ENCODE data around the gene FBXO3. TPM values are rescaled to one million over a fixed set of nuclear protein-coding genes. Genes with fewer than 3 reads are reported as not detected.
A peak's percentile ranks its signal among the peaks of the same experiment; 100 is the strongest.

FBXO3 gene
- total RNA-seq, 1 experiment from 2014 or later: 18.9 TPM

DNA sequence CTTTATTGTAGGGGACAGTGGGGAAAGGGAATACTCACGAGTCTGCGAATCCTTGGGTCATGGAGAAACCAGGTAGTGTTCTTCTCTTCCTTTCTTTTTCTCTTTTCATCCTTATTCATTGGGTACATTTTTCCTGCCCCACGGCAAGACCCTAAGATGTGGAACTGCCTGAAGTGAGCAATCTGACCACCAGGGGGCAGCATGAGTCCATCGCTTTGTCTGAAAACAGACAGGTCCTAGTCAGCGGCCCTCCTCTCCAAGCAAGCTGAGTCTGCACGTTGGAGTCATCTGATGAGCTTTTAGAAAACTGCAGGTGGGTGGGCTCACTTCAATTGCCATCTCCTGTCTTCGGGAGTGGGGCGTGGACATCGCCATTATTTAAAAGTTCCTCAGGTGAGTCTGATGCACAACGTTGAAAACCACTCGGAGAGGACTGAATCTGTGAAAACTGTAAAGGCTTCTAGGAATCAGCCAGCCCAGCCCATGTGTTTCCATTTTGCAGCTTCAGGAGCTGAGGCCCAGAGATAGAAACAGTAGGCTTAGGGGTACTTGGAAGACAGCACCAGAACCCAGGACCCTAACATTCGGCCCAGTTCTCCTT lies 34.0 kb upstream of the FBXO3 start:
- DNase-seq: peak; percentile 90
- no peak overlapping the region for H4K8ac ChIP-seq (replicated peaks; ENCODE audit: insufficient read length, low read depth, low read length)
- no peaks in the 10 kb centered on the region for H3K4me1 ChIP-seq (ENCODE audit: insufficient read depth, low read length)
- no peak overlapping the region for H3K23ac ChIP-seq (ENCODE audit: insufficient read length, low read depth, low read length)
- H2BK20ac ChIP-seq (ENCODE audit: low read depth, low read length, poor library complexity, severe bottlenecking): no peak overlapping the region
- no peaks in the 10 kb centered on the region for H3K27me3 ChIP-seq (ENCODE audit: insufficient read depth, low read length)
- H4K5ac ChIP-seq (ENCODE audit: insufficient read length, low read depth, low read length): no peak overlapping the region
- no peak overlapping the region for H3K56ac ChIP-seq (ENCODE audit: insufficient read length, low read depth, low read length)
- no peak overlapping the region for H3K14ac ChIP-seq (ENCODE audit: insufficient read depth, low read length)
- H2BK15ac ChIP-seq (ENCODE audit: low read depth, low read length): no peak overlapping the region
- no peaks in the 10 kb centered on the region for H3K79me2 ChIP-seq (ENCODE audit: insufficient read depth, low read length)
- Mint-ChIP-seq H3K36me3 (ENCODE audit: insufficient read depth in 1 of 3, low read depth in 3 of 3) (no peaks in the 10 kb centered on the region), H3K9me3 (no peaks in the 10 kb centered on the region), H3K4me1 (peaks cover 5% of the 10 kb centered on the region in 2 experiments; a peak in 2 of 4 replicates), H3K4me3 (no peak overlapping the region), H3K27ac (no peak overlapping the region), H3K27me3 (ENCODE audit: low read depth) (peaks cover 20% of the 10 kb centered on the region)
- WGBS (ENCODE audit: extremely low coverage, insufficient read length, low lambda C conversion rate): no CpG with 5 or more reads among the region's 12 CpGs
- H3K18ac ChIP-seq (ENCODE audit: insufficient read length, low read depth, low read length): no peak overlapping the region
- no peak overlapping the region for H2BK12ac ChIP-seq (ENCODE audit: insufficient read length, low read depth, low read length)
- H4K91ac ChIP-seq (ENCODE audit: insufficient read length, low read depth, low read length): no peak overlapping the region
- H3T11ph ChIP-seq (ENCODE audit: low read length): no peak overlapping the region
- no peaks in the 10 kb centered on the region for H3K23me2 ChIP-seq (ENCODE audit: insufficient read length, low read depth, low read length, poor library complexity, severe bottlenecking)
- no peaks in the 10 kb centered on the region for H3K79me1 ChIP-seq (ENCODE audit: insufficient read depth, low read depth, low read length, poor library complexity, severe bottlenecking)
- H4K20me1 ChIP-seq (ENCODE audit: control insufficient read depth, insufficient read depth, insufficient read length): no peaks in the 10 kb centered on the region
- H3K27ac ChIP-seq (ENCODE audit: insufficient read length, low read depth, low read length): no peak overlapping the region
- H2BK5ac ChIP-seq (ENCODE audit: insufficient read length, low read length): no peak overlapping the region
- no peak overlapping the region for H2AK5ac ChIP-seq (ENCODE audit: insufficient read length, low read length)
- H3K9me3 ChIP-seq (ENCODE audit: control insufficient read depth, low read depth, low read length): no peaks in the 10 kb centered on the region
- TF ChIP-seq, protein P1, sequence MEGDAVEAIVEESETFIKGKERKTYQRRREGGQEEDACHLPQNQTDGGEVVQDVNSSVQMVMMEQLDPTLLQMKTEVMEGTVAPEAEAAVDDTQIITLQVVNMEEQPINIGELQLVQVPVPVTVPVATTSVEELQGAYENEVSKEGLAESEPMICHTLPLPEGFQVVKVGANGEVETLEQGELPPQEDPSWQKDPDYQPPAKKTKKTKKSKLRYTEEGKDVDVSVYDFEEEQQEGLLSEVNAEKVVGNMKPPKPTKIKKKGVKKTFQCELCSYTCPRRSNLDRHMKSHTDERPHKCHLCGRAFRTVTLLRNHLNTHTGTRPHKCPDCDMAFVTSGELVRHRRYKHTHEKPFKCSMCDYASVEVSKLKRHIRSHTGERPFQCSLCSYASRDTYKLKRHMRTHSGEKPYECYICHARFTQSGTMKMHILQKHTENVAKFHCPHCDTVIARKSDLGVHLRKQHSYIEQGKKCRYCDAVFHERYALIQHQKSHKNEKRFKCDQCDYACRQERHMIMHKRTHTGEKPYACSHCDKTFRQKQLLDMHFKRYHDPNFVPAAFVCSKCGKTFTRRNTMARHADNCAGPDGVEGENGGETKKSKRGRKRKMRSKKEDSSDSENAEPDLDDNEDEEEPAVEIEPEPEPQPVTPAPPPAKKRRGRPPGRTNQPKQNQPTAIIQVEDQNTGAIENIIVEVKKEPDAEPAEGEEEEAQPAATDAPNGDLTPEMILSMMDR (conservative IDR thresholded peaks at IDR 0.05): peak; percentile 93
- H3K4ac ChIP-seq (ENCODE audit: low read depth, low read length): no peak overlapping the region
- H2BK120ac ChIP-seq (ENCODE audit: low read depth, low read length, poor library complexity, severe bottlenecking): no peak overlapping the region
- no peak overlapping the region for H3K4me2 ChIP-seq (ENCODE audit: insufficient read depth, insufficient read length, low read length)
- H2AFZ ChIP-seq (ENCODE audit: low read length): no peak overlapping the region
- no peak overlapping the region for H3K9ac ChIP-seq (ENCODE audit: extremely low read depth, insufficient read length, low read length)

All from H9 (cell line).